Upper lobe of left lung (tissue), 4 donors: ENCODE measurements around the gene CCDC57.

Experiments
- EP300 ChIP-seq, 4 donors: sonication (generic); formaldehyde crosslinking; IDR thresholded peaks; one replicate each; pipeline ENCODE4 v1.5.1; 2017; ENCODE audit warnings: antibody characterized with exemption in 4 of 4, control low read depth in 2 of 4
- TF ChIP-seq, protein P1 (sequence below), 6 experiments: fragments of 450-650 bp in 4 of 6; fragments of 200-600 bp in 2 of 6; sonication (generic) in 2 of 6; IDR thresholded peaks; one replicate each; pipeline ENCODE4 v1.5.1; 2016 to 2019; ENCODE audit warnings: antibody characterized with exemption in 6 of 6

GRCh38 chr17:82145550-82146155 is 67.0 kb downstream of the CCDC57 start:
- TF ChIP-seq, protein P1, sequence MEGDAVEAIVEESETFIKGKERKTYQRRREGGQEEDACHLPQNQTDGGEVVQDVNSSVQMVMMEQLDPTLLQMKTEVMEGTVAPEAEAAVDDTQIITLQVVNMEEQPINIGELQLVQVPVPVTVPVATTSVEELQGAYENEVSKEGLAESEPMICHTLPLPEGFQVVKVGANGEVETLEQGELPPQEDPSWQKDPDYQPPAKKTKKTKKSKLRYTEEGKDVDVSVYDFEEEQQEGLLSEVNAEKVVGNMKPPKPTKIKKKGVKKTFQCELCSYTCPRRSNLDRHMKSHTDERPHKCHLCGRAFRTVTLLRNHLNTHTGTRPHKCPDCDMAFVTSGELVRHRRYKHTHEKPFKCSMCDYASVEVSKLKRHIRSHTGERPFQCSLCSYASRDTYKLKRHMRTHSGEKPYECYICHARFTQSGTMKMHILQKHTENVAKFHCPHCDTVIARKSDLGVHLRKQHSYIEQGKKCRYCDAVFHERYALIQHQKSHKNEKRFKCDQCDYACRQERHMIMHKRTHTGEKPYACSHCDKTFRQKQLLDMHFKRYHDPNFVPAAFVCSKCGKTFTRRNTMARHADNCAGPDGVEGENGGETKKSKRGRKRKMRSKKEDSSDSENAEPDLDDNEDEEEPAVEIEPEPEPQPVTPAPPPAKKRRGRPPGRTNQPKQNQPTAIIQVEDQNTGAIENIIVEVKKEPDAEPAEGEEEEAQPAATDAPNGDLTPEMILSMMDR (IDR thresholded peaks at IDR 0.05): no peak
- TF ChIP-seq EP300 (IDR thresholded peaks at IDR 0.05): no peak
